HG03060 (cell line): Measurements from ENCODE around the gene NFIC.

ENCODE experiments used
- ATAC-seq: cut with Tn5 transposase; IDR thresholded peaks from one replicate; pipeline ENCODE4 v1.9.1; 2021; ENCODE audit warnings: low read depth, moderate number of reproducible peaks; ENCODE audit not compliant: unreplicated experiment

NFIC gene

DNA sequence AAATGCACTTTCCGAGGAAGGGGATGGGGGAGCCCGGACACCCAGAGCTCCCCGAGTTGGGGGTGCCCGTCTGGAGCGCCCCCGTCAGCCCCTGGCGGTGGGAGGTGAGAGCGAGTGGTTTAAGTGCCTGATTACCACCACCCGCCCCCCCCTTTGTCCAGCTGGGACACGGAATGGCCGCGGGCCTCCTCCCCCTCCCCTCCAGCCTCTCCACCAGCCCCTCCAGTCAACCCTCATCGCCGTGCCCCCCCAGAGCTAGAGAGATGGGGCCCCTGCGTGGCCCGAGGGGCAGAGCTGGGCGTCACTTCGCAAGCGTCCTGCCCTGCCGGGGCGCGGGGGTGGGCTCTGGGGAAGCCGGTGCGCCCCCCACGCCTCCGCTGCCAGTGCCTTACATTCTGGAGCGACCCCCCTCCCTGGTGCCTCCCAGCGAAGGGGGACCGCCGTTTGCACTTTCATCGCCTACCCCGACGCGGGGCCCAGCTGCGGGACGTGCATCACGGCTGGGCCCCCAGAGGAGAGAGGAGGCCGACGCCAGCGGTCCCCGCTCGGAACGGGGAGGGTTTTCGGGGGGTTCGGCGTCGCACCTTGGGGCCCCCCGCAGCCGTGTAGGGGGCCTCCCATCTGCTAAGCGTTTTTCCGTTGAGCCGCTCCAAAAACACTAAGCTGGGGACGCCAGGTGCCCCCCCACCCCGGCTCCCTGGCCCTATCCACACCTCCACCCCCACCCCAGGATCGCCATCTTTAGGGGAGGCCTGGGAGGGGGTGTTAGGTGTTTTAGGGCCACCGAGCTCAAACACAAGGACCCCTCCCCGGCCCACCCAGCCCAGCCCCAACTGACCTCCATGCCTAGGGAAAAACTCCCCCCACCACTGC lies 97.6 kb downstream of the NFIC start:
- no peak for ATAC-seq

DNA sequence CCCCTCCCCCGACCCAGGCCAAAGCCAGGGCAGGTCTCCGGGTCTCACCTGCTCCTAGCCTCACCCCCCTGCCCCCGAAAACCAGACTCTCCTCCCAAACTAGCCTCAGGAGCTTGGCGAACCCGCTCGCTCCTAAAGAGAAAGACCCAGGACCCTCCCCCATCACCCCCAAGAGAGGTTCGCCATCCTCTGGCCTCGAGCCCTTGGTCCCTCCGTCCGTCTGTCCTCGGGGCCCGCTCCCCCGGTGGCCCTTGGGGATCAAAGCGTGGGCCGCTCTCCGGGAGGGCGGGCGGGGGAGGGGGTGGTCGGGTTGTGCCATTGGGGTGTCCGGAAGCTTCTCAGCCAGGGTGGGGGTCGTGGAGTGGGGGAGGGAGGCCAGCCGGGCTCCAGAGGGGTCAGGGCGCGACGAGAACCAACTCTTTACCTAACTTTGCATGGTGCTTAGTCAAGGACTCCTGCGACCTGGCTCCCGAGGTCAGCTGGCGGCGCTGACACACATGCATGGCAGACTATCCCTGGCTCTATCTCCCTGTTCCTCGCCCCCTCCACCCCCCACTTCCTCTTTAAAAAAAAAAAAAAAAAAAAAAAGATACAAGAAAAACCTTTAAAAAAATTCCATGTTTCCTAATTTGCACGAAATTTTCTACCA lies 98.3 kb downstream of the NFIC start:
- ATAC-seq = no peak

DNA sequence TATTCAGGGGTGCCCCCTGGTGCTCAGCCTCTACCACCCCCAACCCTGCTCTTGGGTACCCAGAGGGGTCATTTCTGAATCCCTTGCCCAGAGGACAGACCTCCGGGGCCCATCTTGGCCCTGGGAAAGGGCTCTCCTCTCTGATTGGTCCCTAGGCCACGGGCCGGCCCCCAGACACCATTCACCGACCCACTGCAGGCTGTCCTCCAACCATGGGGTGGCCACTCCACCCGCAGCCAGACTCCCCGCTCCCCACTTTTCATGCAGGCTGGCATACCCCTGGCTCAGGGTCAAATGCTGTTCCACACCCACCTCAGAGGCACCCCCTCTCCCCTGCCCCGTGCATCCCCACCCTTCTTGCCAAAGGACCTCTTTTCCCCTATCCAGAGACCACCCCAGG lies 99.2 kb downstream of the NFIC start:
- no peak for ATAC-seq

DNA sequence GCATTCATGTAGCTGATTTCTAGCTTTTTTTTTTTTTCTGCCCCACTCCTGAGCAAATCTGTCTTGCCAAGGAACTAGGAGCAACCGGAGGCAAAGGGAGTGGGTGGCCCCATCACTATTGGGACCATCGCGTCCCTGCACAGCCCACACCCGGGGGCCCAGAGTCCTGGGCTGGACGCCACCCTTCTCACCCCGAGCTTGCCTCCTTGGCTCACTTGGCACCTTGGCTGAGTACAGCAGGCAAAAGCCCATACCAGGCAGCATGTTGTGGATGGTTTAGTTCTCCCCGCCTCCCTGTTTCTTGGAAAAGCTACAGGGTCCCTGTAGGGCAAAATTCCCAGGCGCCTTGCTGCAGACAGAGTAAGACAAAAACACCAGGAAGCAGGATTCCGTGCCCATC lies 100.3 kb downstream of the NFIC start:
- ATAC-seq = no peak

DNA sequence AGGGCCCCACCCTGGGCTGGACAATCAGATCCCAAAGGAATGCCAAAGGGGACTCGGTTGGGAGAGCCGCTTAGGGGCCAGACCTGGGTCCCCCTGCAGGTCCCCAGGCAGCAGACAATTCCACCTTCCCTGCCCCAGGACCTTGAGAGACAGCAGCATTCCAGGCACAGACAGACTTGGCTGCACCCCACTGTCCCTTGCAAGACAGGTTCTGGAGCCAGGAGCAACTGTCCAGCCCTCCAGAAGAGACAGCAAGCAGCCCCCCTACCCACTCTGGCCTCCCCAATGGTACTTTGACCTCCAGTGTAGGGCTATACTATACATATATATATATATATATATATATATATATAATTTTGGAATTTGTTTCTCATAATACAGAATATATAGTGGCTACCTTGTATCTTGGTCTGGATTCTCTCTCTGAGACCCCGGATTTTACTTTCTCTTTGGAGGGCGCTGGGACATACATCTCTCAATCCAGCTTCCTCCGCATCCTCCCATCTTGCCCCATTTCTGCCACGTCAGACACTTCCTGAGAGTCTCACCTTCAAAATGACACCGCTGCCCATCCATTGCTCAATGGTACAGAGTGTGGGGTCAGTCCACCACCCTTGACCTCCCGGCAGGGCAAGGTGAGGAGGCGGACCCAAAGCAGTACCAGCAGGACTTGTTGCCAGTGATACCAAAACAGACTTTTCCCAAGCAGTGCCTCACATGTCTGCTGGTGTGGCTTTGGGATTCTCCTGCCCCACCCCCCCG lies 101.2 kb downstream of the NFIC start:
- no peak for ATAC-seq

DNA sequence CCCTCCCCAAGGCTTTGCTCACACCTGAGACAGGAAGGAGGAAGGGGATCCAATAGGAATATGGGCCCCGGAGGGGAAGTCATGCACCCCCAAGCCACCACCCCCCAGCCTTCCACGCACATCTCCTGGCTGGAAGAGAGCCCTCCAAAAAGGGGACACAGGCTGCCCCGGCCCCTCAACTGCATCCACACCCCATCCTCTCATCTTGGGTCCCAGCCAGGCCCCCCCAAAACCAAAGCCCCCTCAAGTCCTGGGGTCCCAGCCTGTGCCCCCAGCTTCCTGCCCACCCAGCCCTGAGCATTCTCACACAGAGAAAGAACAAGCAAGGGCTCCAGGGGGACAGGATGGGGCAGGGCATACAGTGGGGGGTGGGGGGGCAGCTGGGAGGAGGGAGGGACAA lies 101.8 kb downstream of the NFIC start:
- ATAC-seq = no peak

DNA sequence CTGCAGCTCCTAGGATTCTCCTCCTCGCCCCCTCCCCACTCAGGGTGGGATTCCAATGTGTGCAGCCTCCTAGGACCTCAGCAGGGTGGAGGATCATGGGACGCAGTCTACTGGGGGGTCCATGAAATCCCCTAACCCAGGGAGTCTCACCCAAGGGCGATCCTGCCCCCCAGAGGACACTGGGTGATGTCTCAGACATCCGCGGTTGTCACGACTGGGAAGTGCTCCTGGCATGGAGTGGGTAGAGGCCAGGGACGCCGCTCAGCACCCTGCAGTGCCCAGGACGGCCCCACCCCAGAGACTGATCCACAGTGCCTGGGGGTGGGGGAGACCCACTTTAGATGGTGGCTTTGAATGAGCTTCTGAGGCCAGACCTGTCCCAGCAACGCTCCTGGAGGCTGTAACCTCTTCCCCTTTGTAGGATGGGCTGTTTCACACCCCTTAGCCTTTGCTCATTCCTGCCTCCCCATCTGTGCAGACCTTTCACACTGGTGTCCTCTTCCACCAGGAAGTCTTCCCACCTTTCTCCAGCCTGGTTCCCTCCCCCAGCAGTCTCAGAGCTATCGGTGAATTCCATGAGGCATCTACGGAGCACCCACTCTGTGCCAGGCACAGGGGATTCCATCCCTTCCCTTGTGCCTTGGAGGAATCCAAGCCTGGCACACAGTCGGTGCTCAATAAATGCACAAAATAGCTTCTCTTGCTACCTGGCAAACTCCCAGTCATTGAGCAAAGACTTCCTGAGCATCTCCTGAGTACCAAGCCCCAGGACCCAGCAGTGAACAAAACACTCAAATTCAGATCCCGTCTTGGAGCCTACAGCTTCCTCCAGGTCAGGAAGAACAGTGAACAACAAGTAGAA lies 103.5 kb downstream of the NFIC start:
- ATAC-seq = no peak

DNA sequence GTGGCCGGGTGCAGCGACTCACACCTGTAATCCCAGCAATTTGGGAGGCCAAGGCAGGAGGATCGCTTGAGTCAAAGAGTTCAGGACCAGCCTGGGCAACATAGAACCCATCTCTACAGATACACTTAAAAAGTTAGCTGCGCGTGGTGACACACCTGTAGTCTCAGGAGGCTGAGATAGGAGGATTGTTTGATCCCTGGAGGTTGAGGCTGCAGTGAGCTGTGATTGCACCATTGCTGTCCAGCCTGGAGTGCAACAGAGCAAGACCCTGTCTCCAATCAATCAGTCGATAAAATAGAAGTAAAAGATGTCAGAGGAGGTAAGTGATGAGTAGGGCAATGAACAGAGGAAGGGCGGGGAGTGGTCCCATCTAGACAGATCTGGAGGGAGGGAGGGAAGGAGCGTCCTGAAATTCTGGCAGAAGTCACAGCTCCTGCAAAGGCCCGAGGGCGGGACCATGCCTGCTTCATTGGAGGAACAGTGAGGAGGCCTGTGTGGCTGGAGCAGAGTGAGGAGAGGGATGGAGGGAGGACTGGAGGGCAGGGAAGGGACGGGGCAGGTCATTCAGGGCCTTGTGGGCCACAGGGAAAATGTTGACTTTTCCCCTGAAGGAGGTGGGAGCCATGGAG lies 104.2 kb downstream of the NFIC start:
- no peak for ATAC-seq

DNA sequence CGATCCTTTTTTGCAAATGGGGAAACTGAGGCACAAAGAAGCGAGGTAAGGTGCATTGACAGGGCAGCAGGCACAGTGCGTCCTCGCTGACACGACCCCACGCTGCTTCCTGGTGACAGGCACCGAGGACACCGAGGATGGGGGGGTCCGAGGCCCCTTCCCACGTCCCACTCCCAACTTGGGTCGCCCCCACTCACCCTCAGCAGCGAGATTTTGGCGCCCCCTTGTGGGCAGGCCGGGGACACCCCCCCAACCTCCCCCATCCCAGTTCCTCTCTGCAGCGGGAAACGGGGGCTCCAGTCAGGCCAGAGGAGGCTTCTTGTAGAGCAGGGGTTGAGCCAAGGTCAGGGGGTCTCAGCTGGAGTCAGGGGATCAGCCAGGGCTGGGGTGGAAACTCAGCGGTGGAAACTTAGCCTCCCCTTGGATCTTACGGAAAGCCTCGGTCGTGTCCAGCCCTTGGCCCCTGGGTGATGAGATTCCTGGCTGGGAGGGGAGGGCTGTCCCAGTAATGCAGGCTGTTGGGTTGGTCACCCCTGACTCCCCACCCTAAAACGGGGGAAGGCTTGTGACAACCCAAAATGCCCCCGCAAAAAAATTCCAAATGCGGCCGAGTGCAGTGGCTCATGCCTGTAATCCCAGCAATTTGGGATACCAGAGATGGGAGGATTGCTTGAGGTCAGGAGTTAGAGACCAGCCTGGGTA lies 105.7 kb downstream of the NFIC start:
- ATAC-seq = no peak

DNA sequence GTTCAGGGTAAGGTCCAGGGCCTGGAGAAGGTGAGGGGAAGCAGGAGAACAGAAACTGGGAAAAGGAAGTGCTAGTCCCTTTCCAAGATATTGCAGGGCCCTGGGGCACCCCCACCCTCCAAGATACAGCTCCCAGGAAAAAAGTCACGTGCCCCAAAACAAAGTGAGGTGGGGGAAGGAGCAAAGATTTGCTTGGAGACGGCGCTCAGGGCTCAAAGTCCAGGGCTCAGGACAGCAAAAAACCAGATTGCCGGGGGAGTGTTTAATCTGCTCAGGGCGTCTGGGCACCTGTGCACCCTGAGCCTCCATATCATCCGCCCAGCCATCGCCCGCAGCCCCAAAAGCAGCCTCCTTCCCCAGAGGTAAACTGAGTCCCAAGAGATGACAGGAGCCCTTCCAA lies 107.6 kb downstream of the NFIC start:
- no peak for ATAC-seq

DNA sequence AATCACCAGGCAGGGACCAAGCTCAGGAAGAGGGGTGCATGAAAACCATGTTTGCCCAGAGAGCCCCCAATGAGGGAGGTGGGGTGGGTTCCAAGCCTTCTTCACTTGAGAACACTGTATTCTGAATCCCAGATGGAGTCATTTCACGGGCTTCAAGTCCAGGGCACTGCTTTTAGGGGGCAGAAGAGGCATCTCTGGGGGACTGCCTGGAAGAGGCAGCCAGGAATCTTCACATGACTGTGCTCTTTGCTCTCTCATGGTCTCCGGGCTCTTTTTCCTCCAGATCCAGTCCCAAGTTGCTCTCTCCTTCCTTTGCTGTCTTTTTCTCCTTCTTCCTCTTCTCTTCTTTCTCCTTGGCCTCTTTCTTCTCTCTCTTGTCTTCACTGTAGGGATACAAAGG lies 108.2 kb downstream of the NFIC start:
- no peak for ATAC-seq

DNA sequence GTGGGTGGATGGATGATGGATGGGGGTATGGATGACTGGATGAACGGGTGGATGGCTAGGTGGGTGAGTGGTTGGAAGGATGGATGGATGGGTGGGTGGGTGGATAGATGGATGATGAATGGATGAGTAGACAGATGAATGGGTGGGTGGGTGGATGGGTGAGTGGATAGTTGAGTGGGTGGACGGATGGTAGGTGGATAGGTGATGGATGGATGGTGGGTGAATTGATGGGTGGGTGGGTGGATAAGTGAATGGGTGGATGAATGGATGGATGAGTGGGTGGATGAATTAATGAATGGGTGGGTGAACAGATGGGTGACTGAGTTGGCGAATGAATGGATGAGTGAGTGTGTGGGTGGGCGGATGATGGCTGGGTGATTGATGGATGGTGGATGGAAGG lies 109.1 kb downstream of the NFIC start:
- no peak for ATAC-seq

DNA sequence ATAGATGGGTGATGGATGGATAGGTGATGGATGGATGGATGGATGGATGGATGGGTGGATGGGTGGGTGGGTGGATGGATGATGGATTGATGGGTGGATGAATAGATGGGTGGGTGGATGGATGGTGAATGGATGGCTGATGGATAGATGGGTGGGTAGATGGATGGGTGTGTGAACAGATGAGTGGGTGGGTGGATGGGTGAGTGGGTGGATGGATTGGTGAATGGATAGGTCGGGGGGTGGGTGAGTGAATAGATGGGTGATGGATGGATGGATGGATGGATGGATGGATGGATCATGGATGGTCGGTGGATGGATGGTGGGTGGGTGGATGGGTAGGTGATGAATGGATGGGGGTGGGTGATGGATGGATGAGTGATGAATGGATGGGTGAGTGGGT lies 110.4 kb downstream of the NFIC start:
- ATAC-seq = no peak

DNA sequence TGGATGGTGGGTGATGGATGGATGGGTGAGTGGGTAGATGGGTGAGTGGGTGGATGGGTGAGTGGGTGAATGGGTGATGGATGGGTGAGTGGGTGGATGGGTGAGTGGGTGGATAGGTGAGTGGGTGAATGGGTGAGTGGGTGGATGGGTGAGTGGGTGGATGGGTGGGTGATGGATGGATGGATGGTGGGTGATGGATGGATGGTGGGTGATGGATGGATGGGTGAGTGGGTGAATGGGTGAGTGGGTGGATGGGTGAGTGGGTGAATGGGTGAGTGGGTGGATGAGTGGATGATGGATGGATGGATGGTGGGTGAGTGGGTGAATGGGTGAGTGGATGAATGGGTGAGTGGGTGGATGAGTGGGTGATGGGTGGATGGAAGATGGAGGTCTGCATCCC lies 111.1 kb downstream of the NFIC start:
- ATAC-seq = no peak

DNA sequence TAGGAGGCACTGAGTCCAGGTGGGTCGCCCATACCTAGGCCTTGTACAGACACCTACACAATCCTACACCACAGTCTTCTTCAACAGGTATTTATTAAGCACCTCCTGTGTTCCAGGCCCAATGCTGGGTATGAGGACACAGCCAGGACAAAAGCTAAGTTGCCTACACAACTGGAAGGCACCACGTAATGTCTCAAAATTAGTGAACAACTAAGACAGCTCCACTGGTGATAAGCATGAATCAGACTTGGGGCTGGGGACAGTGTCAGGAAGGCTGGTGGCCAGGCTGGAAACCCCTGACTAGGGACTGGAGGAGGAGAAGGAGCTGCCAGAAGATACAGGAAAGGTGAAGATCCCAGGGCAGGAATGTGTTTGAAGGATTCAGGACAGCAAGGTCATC lies 111.6 kb downstream of the NFIC start:
- no peak for ATAC-seq

DNA sequence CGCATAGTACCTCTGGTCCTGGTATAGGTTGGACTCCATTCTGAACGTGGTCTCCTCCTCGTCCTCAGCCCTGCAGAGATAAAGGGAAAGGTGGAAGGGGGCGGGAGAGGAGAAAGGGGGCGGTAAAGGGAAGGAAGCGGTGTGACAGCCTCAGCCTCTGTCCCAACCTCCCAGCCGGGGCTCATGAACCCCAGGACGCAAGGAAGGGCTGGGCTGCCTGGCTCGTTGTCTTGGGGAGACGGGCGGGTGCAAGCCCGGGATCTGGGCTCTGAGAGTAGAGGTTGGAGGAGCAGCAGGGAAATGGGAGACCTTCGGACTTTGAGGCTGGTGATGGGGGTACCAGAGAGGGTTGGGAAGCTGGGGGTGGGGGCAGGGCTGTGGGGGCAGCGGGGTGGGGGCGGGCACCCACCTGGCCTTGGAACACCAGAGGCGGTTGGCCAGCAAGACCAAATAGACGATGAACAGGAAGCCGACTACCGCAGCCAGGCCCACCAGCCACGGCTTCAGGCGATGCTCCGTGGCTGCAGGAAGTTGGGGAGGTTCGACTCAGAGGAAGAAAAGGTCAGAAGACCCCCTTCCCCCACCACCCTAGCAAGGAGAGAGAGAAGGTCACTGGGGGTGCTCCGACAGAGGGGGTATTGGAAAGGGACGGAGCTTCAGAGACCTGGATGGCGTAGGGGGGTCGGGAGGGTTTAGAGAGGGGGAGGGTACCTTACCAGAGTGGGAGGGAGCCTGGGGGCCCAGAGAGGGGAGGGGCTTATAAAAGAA lies 112.2 kb downstream of the NFIC start:
- no peak for ATAC-seq

DNA sequence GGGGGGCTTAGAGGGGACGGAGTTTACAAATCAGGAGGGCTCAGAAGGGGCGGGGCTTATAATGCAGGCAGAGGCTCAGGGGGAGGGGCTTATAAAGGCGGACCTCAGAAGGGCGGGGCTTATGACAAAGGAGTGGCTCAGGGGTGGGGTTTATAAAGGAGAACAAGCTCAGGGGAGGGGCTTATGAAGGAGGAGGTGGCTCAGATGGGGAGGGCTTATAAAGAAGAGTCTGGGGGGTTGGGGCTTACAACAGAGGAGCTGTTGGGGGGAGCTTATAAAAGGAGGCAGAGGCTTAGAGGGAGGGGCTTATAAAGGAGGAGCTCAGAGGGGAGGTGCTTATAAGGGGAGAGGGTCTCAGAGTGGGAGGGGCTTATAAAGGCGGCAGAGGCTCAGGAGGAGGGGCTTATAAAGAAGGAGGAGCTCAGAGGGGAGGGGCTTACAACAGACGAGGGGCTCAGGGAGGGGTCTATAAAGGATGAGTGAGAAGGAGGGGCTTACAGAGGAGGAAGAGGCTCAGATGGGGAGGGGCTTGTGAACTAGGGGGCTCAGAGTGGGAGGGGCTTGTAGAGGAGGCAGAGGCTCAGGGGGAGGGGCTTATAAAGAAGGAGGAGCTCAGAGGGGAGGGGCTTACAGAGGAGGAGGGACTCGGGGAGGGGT lies 112.9 kb downstream of the NFIC start:
- no peak for ATAC-seq

DNA sequence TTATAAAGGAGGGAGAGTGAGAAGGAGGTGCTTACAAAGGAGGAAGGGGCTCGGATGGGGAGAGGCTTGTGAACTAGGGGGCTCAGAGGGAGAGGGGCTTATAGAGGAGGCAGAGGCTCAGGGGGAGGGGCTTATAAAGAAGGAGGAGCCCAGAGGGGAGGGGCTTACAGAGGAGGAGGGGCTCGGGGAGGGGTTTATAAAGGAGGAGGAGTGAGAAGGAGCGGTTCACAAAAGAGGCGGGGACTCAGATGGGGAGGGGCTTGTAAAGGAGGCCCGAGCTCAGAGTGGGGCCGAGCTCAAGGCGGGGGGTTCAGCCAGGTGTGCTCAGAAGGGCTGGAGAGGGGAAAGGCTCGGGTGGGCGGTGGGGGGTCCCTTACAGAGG lies 113.4 kb downstream of the NFIC start:
- ATAC-seq = no peak
